Neural progenitor cell (in vitro differentiated cells): ENCODE results near the gene NFATC1. TPM values are rescaled to one million over a fixed set of nuclear protein-coding genes. Genes with fewer than 3 reads are reported as not detected.

ENCODE experiments used
- DNase-seq: peaks from one replicate; pipeline ENCODE4 v3.0.0-alpha.2; 2016; ENCODE audit warnings: low spot score
- H2AFZ ChIP-seq: fragments of 200-600 bp; sonication (generic); replicated peaks from 2 replicates; pipeline ENCODE4 v1.6.1; 2016; ENCODE audit warnings: antibody characterized with exemption
- H3F3A ChIP-seq: fragments of 200-600 bp; sonication (generic); 2 replicates; pipeline ENCODE4 v1.6.1; 2016; ENCODE audit warnings: antibody characterized with exemption, low read depth
- H3K27ac ChIP-seq: fragments of 200-600 bp; sonication (generic); 2 replicates; pipeline ENCODE4 v1.5.1; 2016; ENCODE audit warnings: mild to moderate bottlenecking
- H3K27me3 ChIP-seq: fragments of 200-600 bp; sonication (generic); 2 replicates; pipeline ENCODE4 v1.6.1; 2016; ENCODE audit warnings: mild to moderate bottlenecking, moderate library complexity
- H3K36me3 ChIP-seq: fragments of 200-600 bp; sonication (generic); 2 replicates; pipeline ENCODE4 v1.5.1; 2016
- H3K4me1 ChIP-seq: fragments of 200-600 bp; sonication (generic); 2 replicates; pipeline ENCODE4 v1.6.1; 2016; ENCODE audit warnings: mixed run types
- H3K4me2 ChIP-seq: fragments of 200-600 bp; sonication (generic); 2 replicates; pipeline ENCODE4 v1.6.1; 2016
- H3K4me3 ChIP-seq: fragments of 200-600 bp; sonication (generic); 2 replicates; pipeline ENCODE4 v1.5.1; 2016
- H3K79me2 ChIP-seq: fragments of 200-600 bp; sonication (generic); 2 replicates; pipeline ENCODE4 v1.6.1; 2016; ENCODE audit warnings: low read depth
- H3K9ac ChIP-seq: fragments of 200-600 bp; sonication (generic); 2 replicates; pipeline ENCODE4 v1.6.1; 2016
- H3K9me3 ChIP-seq: fragments of 200-600 bp; sonication (generic); 2 replicates; pipeline ENCODE4 v1.5.1; 2016; ENCODE audit warnings: low read depth
- H4K20me1 ChIP-seq: fragments of 200-600 bp; sonication (generic); 2 replicates; pipeline ENCODE4 v1.6.1; 2016; ENCODE audit warnings: low read depth
- H3K27ac Mint-ChIP-seq: 3 replicates; pipeline ENCODE4 v1.8.0; 2021; ENCODE audit warnings: mixed read lengths
- H3K27me3 Mint-ChIP-seq: 2 replicates; pipeline ENCODE4 v1.8.0; 2022; ENCODE audit warnings: low read depth, mild to moderate bottlenecking, inconsistent platforms, moderate library complexity, mixed read lengths; ENCODE audit not compliant: insufficient read depth
- H3K36me3 Mint-ChIP-seq: 3 replicates; pipeline ENCODE4 v1.8.0; 2021; ENCODE audit warnings: mixed read lengths
- H3K4me1 Mint-ChIP-seq: 3 replicates; pipeline ENCODE4 v1.8.0; 2021; ENCODE audit warnings: mixed read lengths
- H3K4me3 Mint-ChIP-seq: 3 replicates; pipeline ENCODE4 v1.8.0; 2021; ENCODE audit warnings: mild to moderate bottlenecking, moderate library complexity, mixed read lengths
- H3K9me3 Mint-ChIP-seq: 3 replicates; pipeline ENCODE4 v1.8.0; 2020; ENCODE audit warnings: mixed read lengths
- EZH2 ChIP-seq: fragments of 200-600 bp; sonication (generic); IDR thresholded peaks from 2 replicates; pipeline ENCODE4 v1.6.1; 2017; ENCODE audit warnings: antibody characterized with exemption, mild to moderate bottlenecking, moderate library complexity
- EZH2phosphoT487 ChIP-seq: fragments of 200-600 bp; sonication (generic); IDR thresholded peaks from 2 replicates; pipeline ENCODE4 v1.6.1; 2017; ENCODE audit warnings: antibody characterized with exemption
- total RNA-seq: library from RNA; depleted of rRNA; stranded (reverse); fragments of >200 nt; gene quantifications from 2 replicates; pipeline ENCODE4 v1.2.3, GENCODE V29; 2015; ENCODE audit warnings: low replicate concordance
- TF ChIP-seq, protein P1 (sequence below): fragments of 200-600 bp; sonication (generic); IDR thresholded peaks from 2 replicates; pipeline ENCODE4 v1.5.1; 2017; ENCODE audit warnings: antibody characterized with exemption, mild to moderate bottlenecking

NFATC1 gene
- total RNA-seq, 1 donor from 2014 or later, result 2.3 TPM

GRCh38 chr18:79467126-79467525 is 71.4 kb downstream of the NFATC1 start:
- no peak for DNase-seq
- H3F3A ChIP-seq, result no peaks in the 10 kb centered on the region
- no peaks in the 10 kb centered on the region for H3K27me3 ChIP-seq
- no peaks in the 10 kb centered on the region for H3K36me3 ChIP-seq
- no peak overlapping the region for H3K4me2 ChIP-seq
- peaks cover 5% of the 10 kb centered on the region for H3K27me3 Mint-ChIP-seq
- H3K27ac Mint-ChIP-seq, result no peak overlapping the region
- TF ChIP-seq EZH2, result no peak
- TF ChIP-seq, protein P1, sequence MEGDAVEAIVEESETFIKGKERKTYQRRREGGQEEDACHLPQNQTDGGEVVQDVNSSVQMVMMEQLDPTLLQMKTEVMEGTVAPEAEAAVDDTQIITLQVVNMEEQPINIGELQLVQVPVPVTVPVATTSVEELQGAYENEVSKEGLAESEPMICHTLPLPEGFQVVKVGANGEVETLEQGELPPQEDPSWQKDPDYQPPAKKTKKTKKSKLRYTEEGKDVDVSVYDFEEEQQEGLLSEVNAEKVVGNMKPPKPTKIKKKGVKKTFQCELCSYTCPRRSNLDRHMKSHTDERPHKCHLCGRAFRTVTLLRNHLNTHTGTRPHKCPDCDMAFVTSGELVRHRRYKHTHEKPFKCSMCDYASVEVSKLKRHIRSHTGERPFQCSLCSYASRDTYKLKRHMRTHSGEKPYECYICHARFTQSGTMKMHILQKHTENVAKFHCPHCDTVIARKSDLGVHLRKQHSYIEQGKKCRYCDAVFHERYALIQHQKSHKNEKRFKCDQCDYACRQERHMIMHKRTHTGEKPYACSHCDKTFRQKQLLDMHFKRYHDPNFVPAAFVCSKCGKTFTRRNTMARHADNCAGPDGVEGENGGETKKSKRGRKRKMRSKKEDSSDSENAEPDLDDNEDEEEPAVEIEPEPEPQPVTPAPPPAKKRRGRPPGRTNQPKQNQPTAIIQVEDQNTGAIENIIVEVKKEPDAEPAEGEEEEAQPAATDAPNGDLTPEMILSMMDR, result no peak
- no peak for TF ChIP-seq EZH2phosphoT487
- H3K36me3 Mint-ChIP-seq, result peaks cover 2% of the 10 kb centered on the region
- H3K9ac ChIP-seq, result no peak overlapping the region
- no peak overlapping the region for H3K4me3 ChIP-seq
- no peak overlapping the region for H3K27ac ChIP-seq
- no peaks in the 10 kb centered on the region for H3K79me2 ChIP-seq
- H3K9me3 ChIP-seq, result no peaks in the 10 kb centered on the region
- no peaks in the 10 kb centered on the region for H4K20me1 ChIP-seq
- no peak overlapping the region for H3K4me3 Mint-ChIP-seq
- H3K4me1 Mint-ChIP-seq, result peaks cover 35% of the 10 kb centered on the region
- no peaks in the 10 kb centered on the region for H3K9me3 Mint-ChIP-seq
- no peak overlapping the region for H2AFZ ChIP-seq
- H3K4me1 ChIP-seq, result peaks cover 20% of the 10 kb centered on the region

GRCh38 chr18:79468119-79468789 is 72.5 kb downstream of the NFATC1 start:
- no peaks in the 10 kb centered on the region for H3K36me3 ChIP-seq
- Mint-ChIP-seq H3K9me3 (no peaks in the 10 kb centered on the region), H3K27me3 (peaks cover 5% of the 10 kb centered on the region), H3K36me3 (peaks cover 2% of the 10 kb centered on the region), H3K4me3 (peak overlapping the region; percentile 54), H3K27ac (no peak overlapping the region), H3K4me1 (peaks cover 35% of the 10 kb centered on the region)
- H4K20me1 ChIP-seq, result no peaks in the 10 kb centered on the region
- H2AFZ ChIP-seq, result no peak overlapping the region
- H3K27ac ChIP-seq, result no peak overlapping the region
- H3K9me3 ChIP-seq, result no peaks in the 10 kb centered on the region
- H3K4me2 ChIP-seq, result no peak overlapping the region
- H3K4me1 ChIP-seq, result peaks cover 20% of the 10 kb centered on the region
- H3K27me3 ChIP-seq, result no peaks in the 10 kb centered on the region
- no peak overlapping the region for H3K9ac ChIP-seq
- TF ChIP-seq EZH2phosphoT487 (no peak), EZH2 (no peak)
- TF ChIP-seq, protein P1, result no peak
- no peak overlapping the region for H3K4me3 ChIP-seq
- H3F3A ChIP-seq, result no peaks in the 10 kb centered on the region
- DNase-seq, result no peak
- H3K79me2 ChIP-seq, result no peaks in the 10 kb centered on the region

DNA sequence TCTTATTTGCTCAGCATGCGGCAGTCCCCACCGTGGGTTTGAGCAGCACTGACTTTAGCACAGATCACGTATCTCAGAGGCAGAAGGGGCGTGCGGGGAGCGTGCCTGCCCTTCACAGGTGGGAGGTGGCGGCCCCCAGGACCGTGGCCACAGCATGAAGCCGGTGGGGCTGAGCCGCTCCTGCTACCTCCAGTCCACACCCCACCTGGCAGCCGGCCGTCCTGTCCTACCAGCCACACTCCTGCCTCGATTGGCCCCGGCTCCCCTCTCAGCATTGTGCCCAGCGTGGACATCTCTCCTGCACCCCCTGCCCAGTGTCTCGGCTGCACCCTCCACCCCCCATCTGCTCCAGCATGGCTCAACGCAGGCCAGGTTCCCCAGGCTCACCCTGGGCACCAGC is 73.6 kb downstream of the NFATC1 start:
- Mint-ChIP-seq H3K9me3 (no peaks in the 10 kb centered on the region), H3K36me3 (peaks cover 2% of the 10 kb centered on the region), H3K4me3 (no peak overlapping the region), H3K4me1 (peaks cover 35% of the 10 kb centered on the region), H3K27me3 (peaks cover 5% of the 10 kb centered on the region), H3K27ac (no peak overlapping the region)
- Histone ChIP-seq H3F3A (no peaks in the 10 kb centered on the region), H4K20me1 (no peaks in the 10 kb centered on the region), H2AFZ (no peak overlapping the region), H3K79me2 (no peaks in the 10 kb centered on the region), H3K36me3 (no peaks in the 10 kb centered on the region), H3K4me2 (no peak overlapping the region), H3K9me3 (no peaks in the 10 kb centered on the region), H3K27ac (no peak overlapping the region), H3K27me3 (no peaks in the 10 kb centered on the region), H3K4me1 (peaks cover 20% of the 10 kb centered on the region), H3K4me3 (no peak overlapping the region), H3K9ac (no peak overlapping the region)
- DNase-seq, result no peak
- TF ChIP-seq EZH2phosphoT487, result no peak
- TF ChIP-seq, protein P1, result no peak
- TF ChIP-seq EZH2, result no peak
